Smooth muscle cell (in vitro differentiated cells): ENCODE measurements around the gene TAPBP. TPM values are rescaled to one million over a fixed set of nuclear protein-coding genes. Genes with fewer than 3 reads are reported as not detected.
A peak's percentile ranks its signal among the peaks of the same experiment; 100 is the strongest.

ENCODE experiments used
- DNase-seq: peaks from one replicate; lab custom pipeline; 2025; ENCODE audit not compliant: unreplicated experiment; lab: John Stamatoyannopoulos, UW
- H2AFZ ChIP-seq: fragments of 200-600 bp; sonication (generic); 2 replicates; pipeline ENCODE4 v1.6.0; 2016; ENCODE audit warnings: antibody characterized with exemption, low read depth, mild to moderate bottlenecking
- H3F3A ChIP-seq: fragments of 200-600 bp; sonication (generic); 2 replicates; pipeline ENCODE4 v1.6.0; 2017; ENCODE audit warnings: antibody characterized with exemption, low read depth
- H3K27ac ChIP-seq: fragments of 200-600 bp; sonication (generic); 2 replicates; pipeline ENCODE4 v1.5.1; 2016; ENCODE audit warnings: low read depth, mild to moderate bottlenecking
- H3K27me3 ChIP-seq: fragments of 200-600 bp; sonication (generic); 2 replicates; pipeline ENCODE4 v1.6.1; 2016; ENCODE audit warnings: low read depth, mild to moderate bottlenecking
- H3K36me3 ChIP-seq: fragments of 200-600 bp; sonication (generic); 2 replicates; pipeline ENCODE4 v1.5.1; 2016; ENCODE audit warnings: low read depth
- H3K4me1 ChIP-seq: fragments of 200-600 bp; sonication (generic); 2 replicates; pipeline ENCODE4 v1.5.1; 2016; ENCODE audit warnings: low read depth
- H3K4me2 ChIP-seq: fragments of 200-600 bp; sonication (generic); 2 replicates; pipeline ENCODE4 v1.6.0; 2016; ENCODE audit warnings: mild to moderate bottlenecking
- H3K4me3 ChIP-seq: fragments of 200-600 bp; sonication (generic); 2 replicates; pipeline ENCODE4 v1.5.1; 2016; ENCODE audit warnings: mild to moderate bottlenecking
- H3K79me2 ChIP-seq: fragments of 200-600 bp; sonication (generic); 2 replicates; pipeline ENCODE4 v1.6.0; 2016; ENCODE audit warnings: low read depth, mild to moderate bottlenecking
- H3K9ac ChIP-seq: fragments of 200-600 bp; sonication (generic); 2 replicates; pipeline ENCODE4 v1.6.0; 2016; ENCODE audit warnings: low read depth
- H3K9me3 ChIP-seq: fragments of 200-600 bp; sonication (generic); replicated peaks from 2 replicates; pipeline ENCODE4 v1.5.1; 2016; ENCODE audit warnings: low read depth
- H4K20me1 ChIP-seq: fragments of 200-600 bp; sonication (generic); 2 replicates; pipeline ENCODE4 v1.6.0; 2016; ENCODE audit warnings: low read depth
- WGBS: methylation state at CpG from one replicate; pipeline ENCODE4 v1.1.7; 2016; ENCODE audit warnings: low lambda C conversion rate; 5-methylcytosine and 5-hydroxymethylcytosine counted together
- polyA plus RNA-seq: library from polyadenylated mRNA; unstranded; fragments of >200 nt; fragmentation: Nextera tagmentation; extraction: Ambion mirVana; gene quantifications from 2 replicates; pipeline ENCODE4 v1.2.1, GENCODE V29; 2016
- total RNA-seq: library from RNA; depleted of rRNA; stranded (reverse); fragments of >200 nt; gene quantifications from 2 replicates; pipeline ENCODE4 v1.2.3, GENCODE V29; 2014
- TF ChIP-seq, protein P1 (sequence below): fragments of 200-600 bp; sonication (generic); IDR thresholded peaks from 2 replicates; pipeline ENCODE4 v1.5.1; 2017; ENCODE audit warnings: borderline replicate concordance, mild to moderate bottlenecking, antibody characterized with exemption; ENCODE audit not compliant: insufficient read depth, poor library complexity, severe bottlenecking

The TAPBP gene
- total and polyA plus RNA-seq, 2 experiments from 2014 or later = 34.7 to 75.9 TPM

DNA sequence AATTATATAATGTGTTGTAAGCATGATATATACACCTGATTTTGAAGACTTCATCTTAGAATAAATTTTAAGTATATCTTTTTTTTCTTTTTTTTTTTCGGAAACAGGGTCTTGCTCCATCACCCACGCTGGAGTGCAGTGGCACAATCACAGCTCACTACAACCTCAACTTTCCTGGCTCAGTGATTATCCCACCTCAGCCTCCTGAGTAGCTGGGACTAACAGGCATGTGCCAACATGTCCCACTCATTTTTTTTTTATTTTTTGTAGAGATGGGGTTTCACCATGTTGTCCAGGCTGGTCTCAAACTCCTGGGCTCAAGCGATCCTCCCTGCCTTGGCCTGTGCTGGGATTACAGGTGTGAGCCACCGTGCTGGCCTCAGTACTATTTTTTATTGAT, 59.3 kb downstream of the TAPBP start:
- Histone ChIP-seq H3K9ac (no peak overlapping the region), H3K27me3 (no peaks in the 10 kb centered on the region), H3K4me2 (no peak overlapping the region), H3K36me3 (no peaks in the 10 kb centered on the region), H3F3A (no peaks in the 10 kb centered on the region), H3K27ac (no peak overlapping the region), H3K79me2 (no peaks in the 10 kb centered on the region), H3K9me3 (no peaks in the 10 kb centered on the region), H3K4me1 (peaks cover 9% of the 10 kb centered on the region), H4K20me1 (no peaks in the 10 kb centered on the region), H3K4me3 (no peak overlapping the region), H2AFZ (no peak overlapping the region)
- no peak for DNase-seq
- TF ChIP-seq, protein P1, sequence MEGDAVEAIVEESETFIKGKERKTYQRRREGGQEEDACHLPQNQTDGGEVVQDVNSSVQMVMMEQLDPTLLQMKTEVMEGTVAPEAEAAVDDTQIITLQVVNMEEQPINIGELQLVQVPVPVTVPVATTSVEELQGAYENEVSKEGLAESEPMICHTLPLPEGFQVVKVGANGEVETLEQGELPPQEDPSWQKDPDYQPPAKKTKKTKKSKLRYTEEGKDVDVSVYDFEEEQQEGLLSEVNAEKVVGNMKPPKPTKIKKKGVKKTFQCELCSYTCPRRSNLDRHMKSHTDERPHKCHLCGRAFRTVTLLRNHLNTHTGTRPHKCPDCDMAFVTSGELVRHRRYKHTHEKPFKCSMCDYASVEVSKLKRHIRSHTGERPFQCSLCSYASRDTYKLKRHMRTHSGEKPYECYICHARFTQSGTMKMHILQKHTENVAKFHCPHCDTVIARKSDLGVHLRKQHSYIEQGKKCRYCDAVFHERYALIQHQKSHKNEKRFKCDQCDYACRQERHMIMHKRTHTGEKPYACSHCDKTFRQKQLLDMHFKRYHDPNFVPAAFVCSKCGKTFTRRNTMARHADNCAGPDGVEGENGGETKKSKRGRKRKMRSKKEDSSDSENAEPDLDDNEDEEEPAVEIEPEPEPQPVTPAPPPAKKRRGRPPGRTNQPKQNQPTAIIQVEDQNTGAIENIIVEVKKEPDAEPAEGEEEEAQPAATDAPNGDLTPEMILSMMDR = no peak
- 88% methylated on average over 4 of the region's 4 CpGs for WGBS

DNA sequence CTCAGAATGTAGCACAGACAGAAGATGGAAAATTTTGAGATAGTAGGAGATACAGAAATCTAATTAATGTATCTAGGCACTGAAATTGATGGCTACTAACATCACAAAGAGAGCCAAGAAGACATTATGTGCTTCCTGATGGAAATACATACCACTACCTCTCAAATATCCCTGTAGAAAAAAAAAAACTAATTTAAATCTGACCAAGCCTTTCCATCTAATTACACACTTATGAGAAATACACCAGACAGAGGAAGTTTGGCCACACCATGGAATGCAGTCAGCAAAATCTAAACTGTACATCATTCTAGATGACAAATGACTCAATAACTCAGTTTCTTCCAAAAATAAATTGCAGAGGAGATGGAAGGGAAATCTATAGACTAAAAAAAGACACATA, 61.1 kb downstream of the TAPBP start:
- H3K4me1 ChIP-seq = peaks cover 15% of the 10 kb centered on the region
- H3K4me2 ChIP-seq = no peak overlapping the region
- no peak overlapping the region for H3K27ac ChIP-seq
- no peak for DNase-seq
- no peak overlapping the region for H2AFZ ChIP-seq
- H4K20me1 ChIP-seq = no peaks in the 10 kb centered on the region
- H3K27me3 ChIP-seq = no peaks in the 10 kb centered on the region
- no peaks in the 10 kb centered on the region for H3K9me3 ChIP-seq
- H3K9ac ChIP-seq = no peak overlapping the region
- H3K4me3 ChIP-seq = no peak overlapping the region
- no peaks in the 10 kb centered on the region for H3K36me3 ChIP-seq
- TF ChIP-seq, protein P1 = no peak
- H3K79me2 ChIP-seq = no peaks in the 10 kb centered on the region
- no peaks in the 10 kb centered on the region for H3F3A ChIP-seq

DNA sequence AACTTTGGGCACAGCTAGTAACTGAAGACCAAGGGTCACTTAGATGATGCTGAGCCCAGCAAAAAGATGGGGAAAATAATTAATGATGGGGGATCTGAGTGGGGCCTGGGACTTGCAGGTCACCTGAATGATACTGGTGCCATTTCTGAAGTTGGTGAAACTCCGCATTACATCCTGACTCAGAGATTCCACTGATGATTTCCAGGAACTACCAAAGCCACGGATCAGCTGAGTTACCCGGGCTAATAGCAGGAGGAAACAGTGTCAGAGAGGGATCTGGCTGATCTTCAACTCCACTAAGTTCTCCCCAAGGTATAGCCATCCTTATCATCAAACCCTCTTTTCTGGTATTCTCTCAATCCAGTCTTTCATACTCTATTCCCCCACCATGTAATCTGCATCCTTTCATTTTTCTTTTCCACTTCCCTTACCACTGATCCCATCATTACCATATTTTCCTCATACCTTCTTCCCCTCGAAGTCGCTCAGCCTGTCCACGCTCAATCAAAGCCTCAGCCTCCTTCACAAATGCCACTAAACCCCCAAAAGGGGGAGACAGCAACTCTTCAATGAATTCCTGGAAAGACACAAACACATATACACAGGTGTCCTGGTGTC, 62.4 kb downstream of the TAPBP start:
- Histone ChIP-seq H4K20me1 (no peaks in the 10 kb centered on the region), H3K9ac (no peak overlapping the region), H3K79me2 (no peaks in the 10 kb centered on the region), H3K4me3 (no peak overlapping the region), H3K27me3 (no peaks in the 10 kb centered on the region), H3F3A (no peaks in the 10 kb centered on the region), H2AFZ (no peak overlapping the region), H3K4me1 (peaks cover 15% of the 10 kb centered on the region), H3K9me3 (no peaks in the 10 kb centered on the region), H3K36me3 (no peaks in the 10 kb centered on the region), H3K27ac (no peak overlapping the region), H3K4me2 (no peak overlapping the region)
- DNase-seq = no peak
- 90% methylated on average over 6 of the region's 6 CpGs for WGBS
- TF ChIP-seq, protein P1 = no peak

DNA sequence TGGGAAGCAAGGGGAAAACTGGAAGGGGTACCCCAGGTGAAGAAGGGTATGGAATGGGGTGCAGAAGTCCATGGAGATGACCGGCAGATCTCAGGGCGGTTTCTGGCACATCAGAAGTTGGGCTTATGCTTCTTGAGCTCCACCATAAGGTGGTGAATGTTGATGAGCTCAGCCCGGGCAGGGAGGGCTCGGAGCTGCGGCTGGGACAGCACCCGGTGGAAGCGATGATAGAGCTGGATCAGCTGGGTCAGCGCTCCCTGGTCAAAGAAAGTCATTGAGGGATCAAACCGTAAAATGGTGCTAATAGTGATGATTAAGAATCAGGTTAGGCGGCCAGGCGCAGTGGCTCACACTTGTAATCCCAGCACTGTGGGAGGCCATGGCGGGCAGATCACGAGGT, 63.1 kb downstream of the TAPBP start:
- Histone ChIP-seq H3K27ac (peak overlapping the region; percentile 73), H2AFZ (no peak overlapping the region), H3K9ac (no peak overlapping the region), H3K4me3 (no peak overlapping the region), H3F3A (no peaks in the 10 kb centered on the region), H4K20me1 (no peaks in the 10 kb centered on the region), H3K79me2 (no peaks in the 10 kb centered on the region), H3K36me3 (no peaks in the 10 kb centered on the region), H3K4me1 (peaks cover 15% of the 10 kb centered on the region), H3K9me3 (no peaks in the 10 kb centered on the region), H3K27me3 (no peaks in the 10 kb centered on the region), H3K4me2 (no peak overlapping the region)
- DNase-seq = no peak
- TF ChIP-seq, protein P1 = no peak
- 95% methylated on average over 13 of the region's 13 CpGs for WGBS
